ENCODE data around the gene ITGBL1.

ITGBL1 gene

DNA sequence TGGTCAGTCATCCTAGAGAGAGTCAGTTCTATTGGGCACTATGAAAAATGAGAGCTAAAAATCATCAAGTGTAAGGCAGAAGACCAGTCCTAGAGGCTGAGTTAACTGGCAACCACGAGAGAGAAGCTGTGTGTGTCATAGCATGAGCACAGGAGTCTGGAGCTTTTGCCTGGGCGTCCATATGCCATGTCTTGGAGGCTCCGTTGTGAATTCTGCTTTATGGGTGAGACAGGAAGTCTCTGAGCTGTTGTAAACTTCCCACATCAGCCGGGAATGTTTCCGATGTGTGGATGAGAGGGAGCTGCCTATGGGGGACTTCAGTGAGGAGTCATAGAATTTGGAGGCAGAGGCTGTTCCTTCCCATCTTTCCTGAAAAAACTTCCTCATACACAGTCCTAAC lies 120.0 kb downstream of the ITGBL1 start:
- H2AFZ ChIP-seq (ENCODE audit: low read length): no peak overlapping the region
- TF ChIP-seq, protein P1, sequence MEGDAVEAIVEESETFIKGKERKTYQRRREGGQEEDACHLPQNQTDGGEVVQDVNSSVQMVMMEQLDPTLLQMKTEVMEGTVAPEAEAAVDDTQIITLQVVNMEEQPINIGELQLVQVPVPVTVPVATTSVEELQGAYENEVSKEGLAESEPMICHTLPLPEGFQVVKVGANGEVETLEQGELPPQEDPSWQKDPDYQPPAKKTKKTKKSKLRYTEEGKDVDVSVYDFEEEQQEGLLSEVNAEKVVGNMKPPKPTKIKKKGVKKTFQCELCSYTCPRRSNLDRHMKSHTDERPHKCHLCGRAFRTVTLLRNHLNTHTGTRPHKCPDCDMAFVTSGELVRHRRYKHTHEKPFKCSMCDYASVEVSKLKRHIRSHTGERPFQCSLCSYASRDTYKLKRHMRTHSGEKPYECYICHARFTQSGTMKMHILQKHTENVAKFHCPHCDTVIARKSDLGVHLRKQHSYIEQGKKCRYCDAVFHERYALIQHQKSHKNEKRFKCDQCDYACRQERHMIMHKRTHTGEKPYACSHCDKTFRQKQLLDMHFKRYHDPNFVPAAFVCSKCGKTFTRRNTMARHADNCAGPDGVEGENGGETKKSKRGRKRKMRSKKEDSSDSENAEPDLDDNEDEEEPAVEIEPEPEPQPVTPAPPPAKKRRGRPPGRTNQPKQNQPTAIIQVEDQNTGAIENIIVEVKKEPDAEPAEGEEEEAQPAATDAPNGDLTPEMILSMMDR (conservative IDR thresholded peaks at IDR 0.05; ENCODE audit: low read length): no peak
- no peak for TF ChIP-seq EZH2phosphoT487 (IDR thresholded peaks at IDR 0.05; ENCODE audit: borderline replicate concordance)
- H3K79me2 ChIP-seq (ENCODE audit: insufficient read depth, low read length): no peaks in the 10 kb centered on the region
- no peaks in the 10 kb centered on the region for H3K9me2 ChIP-seq (replicated peaks; ENCODE audit: low read depth, low read length)
- no peaks in the 10 kb centered on the region for H4K20me1 ChIP-seq (ENCODE audit: insufficient read depth, low read length, poor library complexity, severe bottlenecking)
- no peaks in the 10 kb centered on the region for H3K4me1 ChIP-seq (ENCODE audit: insufficient read depth, low read length, poor library complexity, severe bottlenecking)
- no peaks in the 10 kb centered on the region for H3K9me3 ChIP-seq (ENCODE audit: insufficient read depth, low read depth, low read length)
- H3K4me3 ChIP-seq (ENCODE audit: low read length, poor library complexity, severe bottlenecking): no peak overlapping the region
- H3K36me3 ChIP-seq (ENCODE audit: insufficient read depth, low read length): no peaks in the 10 kb centered on the region
- no peak overlapping the region for H3K9ac ChIP-seq (ENCODE audit: low read depth, low read length, poor library complexity, severe bottlenecking)
- H3F3A ChIP-seq (ENCODE audit: low read depth): no peaks in the 10 kb centered on the region
- H3K4me2 ChIP-seq (ENCODE audit: low read depth, low read length, poor library complexity, severe bottlenecking): no peak overlapping the region
- H3K27me3 ChIP-seq (ENCODE audit: insufficient read depth, low read length, poor library complexity, severe bottlenecking): no peaks in the 10 kb centered on the region

DNA sequence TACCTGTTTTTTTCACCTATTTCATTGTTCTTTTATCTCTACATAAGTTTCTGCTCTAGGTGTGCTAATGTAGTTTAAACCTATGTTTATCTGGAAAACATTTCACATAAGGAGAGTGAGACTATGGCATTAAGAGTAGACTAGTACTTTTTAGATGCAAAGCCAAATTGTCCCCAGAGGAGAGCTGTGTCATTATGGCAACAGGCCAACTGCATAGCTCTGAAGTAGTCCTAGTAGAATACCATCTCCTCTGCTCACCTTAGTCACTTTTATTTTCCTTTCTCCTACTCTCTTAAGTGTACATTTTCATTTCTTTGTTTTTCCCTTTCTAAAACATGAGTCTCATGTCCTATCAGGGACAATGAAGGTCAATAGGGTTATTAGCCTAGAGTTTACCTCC lies 123.1 kb downstream of the ITGBL1 start:
- Histone ChIP-seq H3K9me3 (ENCODE audit: insufficient read depth, low read depth, low read length) (no peaks in the 10 kb centered on the region), H3K4me2 (ENCODE audit: low read depth, low read length, poor library complexity, severe bottlenecking) (no peak overlapping the region), H4K20me1 (ENCODE audit: insufficient read depth, low read length, poor library complexity, severe bottlenecking) (no peaks in the 10 kb centered on the region), H3K27me3 (ENCODE audit: insufficient read depth, low read length, poor library complexity, severe bottlenecking) (no peaks in the 10 kb centered on the region), H2AFZ (ENCODE audit: low read length) (no peak overlapping the region), H3K79me2 (ENCODE audit: insufficient read depth, low read length) (no peaks in the 10 kb centered on the region), H3K9me2 (replicated peaks; ENCODE audit: low read depth, low read length) (no peaks in the 10 kb centered on the region), H3K4me1 (ENCODE audit: insufficient read depth, low read length, poor library complexity, severe bottlenecking) (no peaks in the 10 kb centered on the region), H3K9ac (ENCODE audit: low read depth, low read length, poor library complexity, severe bottlenecking) (no peak overlapping the region), H3F3A (ENCODE audit: low read depth) (no peaks in the 10 kb centered on the region), H3K4me3 (ENCODE audit: low read length, poor library complexity, severe bottlenecking) (no peak overlapping the region), H3K36me3 (ENCODE audit: insufficient read depth, low read length) (no peaks in the 10 kb centered on the region)
- TF ChIP-seq, protein P1 (conservative IDR thresholded peaks at IDR 0.05; ENCODE audit: low read length): no peak
- TF ChIP-seq EZH2phosphoT487 (IDR thresholded peaks at IDR 0.05; ENCODE audit: borderline replicate concordance): no peak

DNA sequence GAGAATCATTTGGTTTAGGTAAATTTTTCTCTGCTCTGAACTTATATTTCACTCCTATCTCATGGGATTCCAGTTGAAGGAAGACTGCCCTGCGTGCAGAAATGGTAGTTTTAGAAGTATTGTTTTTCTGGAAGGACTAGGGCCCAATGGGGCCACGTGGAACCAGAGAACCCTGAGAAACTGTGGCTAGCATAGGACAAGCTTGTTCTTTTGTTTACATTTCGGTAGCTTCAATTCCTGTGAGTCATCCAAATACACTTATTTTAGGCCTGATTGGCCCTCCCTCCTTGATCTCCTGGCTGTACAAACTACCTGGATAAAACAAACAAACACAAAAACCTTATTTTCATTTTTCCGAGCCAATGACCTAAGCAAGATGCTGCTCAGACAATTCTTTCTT lies 124.0 kb downstream of the ITGBL1 start:
- Histone ChIP-seq H3K9ac (ENCODE audit: low read depth, low read length, poor library complexity, severe bottlenecking) (no peak overlapping the region), H3K27me3 (ENCODE audit: insufficient read depth, low read length, poor library complexity, severe bottlenecking) (no peaks in the 10 kb centered on the region), H4K20me1 (ENCODE audit: insufficient read depth, low read length, poor library complexity, severe bottlenecking) (no peaks in the 10 kb centered on the region), H3K4me1 (ENCODE audit: insufficient read depth, low read length, poor library complexity, severe bottlenecking) (no peaks in the 10 kb centered on the region), H3K36me3 (ENCODE audit: insufficient read depth, low read length) (no peaks in the 10 kb centered on the region), H3K4me3 (ENCODE audit: low read length, poor library complexity, severe bottlenecking) (no peak overlapping the region), H3K9me2 (replicated peaks; ENCODE audit: low read depth, low read length) (no peaks in the 10 kb centered on the region), H2AFZ (ENCODE audit: low read length) (no peak overlapping the region), H3K9me3 (ENCODE audit: insufficient read depth, low read depth, low read length) (no peaks in the 10 kb centered on the region), H3K79me2 (ENCODE audit: insufficient read depth, low read length) (no peaks in the 10 kb centered on the region), H3K4me2 (ENCODE audit: low read depth, low read length, poor library complexity, severe bottlenecking) (no peak overlapping the region), H3F3A (ENCODE audit: low read depth) (no peaks in the 10 kb centered on the region)
- no peak for TF ChIP-seq EZH2phosphoT487 (IDR thresholded peaks at IDR 0.05; ENCODE audit: borderline replicate concordance)
- TF ChIP-seq, protein P1 (conservative IDR thresholded peaks at IDR 0.05; ENCODE audit: low read length): no peak

Data from Loucy (cell line).